Activated T-cell treated with anti-CD3 and anti-CD28 coated beads for 48 hours (primary cell): ENCODE results near the gene EIF4B.

Experiments
- DNase-seq: peaks from one replicate; pipeline ENCODE4 v3.0.0-alpha.2; 2020; ENCODE audit warnings: low read depth

EIF4B gene

DNA sequence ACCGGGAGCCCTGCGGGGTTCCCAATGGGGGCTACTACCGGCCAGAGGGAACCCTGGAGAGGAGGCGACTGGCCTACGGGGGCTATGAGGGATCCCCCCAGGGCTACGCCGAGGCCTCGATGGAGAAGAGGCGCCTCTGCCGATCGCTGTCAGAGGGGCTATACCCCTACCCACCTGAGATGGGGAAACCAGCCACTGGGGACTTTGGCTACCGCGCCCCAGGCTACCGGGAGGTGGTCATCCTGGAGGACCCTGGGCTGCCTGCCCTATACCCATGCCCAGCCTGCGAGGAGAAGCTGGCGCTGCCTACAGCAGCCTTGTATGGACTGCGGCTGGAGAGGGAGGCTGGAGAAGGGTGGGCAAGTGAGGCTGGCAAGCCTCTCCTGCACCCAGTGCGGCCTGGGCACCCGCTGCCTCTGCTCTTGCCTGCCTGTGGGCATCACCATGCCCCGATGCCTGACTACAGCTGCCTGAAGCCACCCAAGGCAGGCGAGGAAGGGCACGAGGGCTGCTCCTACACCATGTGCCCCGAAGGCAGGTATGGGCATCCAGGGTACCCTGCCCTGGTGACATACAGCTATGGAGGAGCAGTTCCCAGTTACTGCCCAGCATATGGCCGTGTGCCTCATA lies 53.3 kb downstream of the EIF4B start:
- DNase-seq, result no peak

DNA sequence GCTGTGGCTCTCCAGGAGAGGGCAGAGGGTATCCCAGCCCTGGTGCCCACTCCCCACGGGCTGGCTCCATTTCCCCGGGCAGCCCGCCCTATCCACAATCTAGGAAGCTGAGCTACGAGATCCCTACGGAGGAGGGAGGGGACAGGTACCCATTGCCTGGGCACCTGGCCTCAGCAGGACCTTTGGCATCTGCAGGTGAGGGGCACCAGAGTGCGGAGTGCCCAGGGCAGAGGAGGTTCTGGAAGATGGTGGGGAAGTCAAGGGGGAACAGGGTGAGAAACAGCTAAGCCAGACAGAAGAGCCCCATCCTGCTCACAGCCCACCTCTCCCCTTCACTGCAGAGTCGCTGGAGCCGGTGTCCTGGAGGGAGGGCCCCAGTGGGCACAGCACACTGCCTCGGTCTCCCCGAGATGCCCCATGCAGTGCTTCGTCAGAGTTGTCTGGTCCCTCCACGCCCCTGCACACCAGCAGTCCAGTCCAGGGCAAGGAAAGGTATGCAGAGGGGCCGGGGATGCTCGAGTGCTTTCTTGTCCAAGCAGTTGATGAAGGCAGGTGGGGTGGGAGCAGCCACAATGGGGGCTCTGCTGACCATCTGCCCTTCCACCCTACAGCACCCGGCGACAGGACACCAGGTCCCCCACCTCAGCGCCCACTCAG lies 53.9 kb downstream of the EIF4B start:
- no peak for DNase-seq

DNA sequence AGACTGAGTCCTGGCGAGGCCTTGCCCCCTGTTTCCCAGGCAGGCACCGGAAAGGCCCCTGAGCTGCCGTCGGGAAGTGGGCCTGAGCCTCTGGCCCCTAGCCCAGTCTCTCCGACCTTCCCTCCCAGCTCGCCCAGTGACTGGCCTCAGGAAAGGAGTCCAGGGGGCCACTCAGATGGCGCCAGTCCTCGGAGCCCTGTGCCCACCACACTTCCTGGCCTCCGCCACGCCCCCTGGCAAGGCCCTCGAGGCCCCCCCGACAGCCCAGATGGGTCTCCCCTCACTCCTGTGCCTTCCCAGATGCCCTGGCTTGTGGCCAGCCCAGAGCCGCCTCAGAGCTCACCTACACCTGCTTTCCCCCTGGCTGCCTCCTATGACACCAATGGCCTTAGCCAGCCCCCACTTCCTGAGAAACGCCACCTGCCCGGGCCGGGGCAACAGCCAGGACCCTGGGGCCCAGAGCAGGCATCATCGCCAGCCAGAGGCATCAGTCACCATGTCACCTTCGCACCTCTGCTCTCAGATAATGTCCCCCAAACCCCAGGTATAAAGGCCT lies 54.5 kb downstream of the EIF4B start:
- DNase-seq, result no peak

DNA sequence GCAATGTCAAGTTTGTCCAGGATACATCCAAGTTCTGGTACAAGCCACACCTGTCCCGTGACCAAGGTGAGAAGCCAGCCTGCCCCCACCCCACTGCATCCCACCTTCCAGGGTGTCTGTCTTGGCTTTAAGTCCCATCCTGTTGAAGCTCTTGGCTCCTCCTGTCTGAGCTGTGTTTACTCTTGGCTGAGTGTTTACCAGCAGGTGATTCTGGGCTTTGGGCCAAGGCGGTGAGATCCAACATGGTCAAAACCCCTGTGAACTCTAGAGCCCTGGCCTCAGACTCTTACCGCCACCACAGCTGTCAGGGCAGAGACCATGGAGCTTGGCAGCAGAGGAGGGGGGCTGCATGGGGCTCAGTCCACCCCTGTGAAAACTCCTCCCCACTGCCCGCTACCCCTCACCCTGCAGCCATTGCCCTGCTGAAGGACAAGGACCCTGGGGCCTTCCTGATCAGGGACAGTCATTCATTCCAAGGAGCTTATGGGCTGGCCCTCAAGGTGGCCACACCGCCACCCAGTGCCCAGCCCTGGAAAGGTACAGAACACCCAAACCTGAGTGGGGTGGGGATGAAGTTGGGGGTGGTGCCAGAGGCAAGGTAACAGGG lies 55.3 kb downstream of the EIF4B start:
- no peak for DNase-seq

DNA sequence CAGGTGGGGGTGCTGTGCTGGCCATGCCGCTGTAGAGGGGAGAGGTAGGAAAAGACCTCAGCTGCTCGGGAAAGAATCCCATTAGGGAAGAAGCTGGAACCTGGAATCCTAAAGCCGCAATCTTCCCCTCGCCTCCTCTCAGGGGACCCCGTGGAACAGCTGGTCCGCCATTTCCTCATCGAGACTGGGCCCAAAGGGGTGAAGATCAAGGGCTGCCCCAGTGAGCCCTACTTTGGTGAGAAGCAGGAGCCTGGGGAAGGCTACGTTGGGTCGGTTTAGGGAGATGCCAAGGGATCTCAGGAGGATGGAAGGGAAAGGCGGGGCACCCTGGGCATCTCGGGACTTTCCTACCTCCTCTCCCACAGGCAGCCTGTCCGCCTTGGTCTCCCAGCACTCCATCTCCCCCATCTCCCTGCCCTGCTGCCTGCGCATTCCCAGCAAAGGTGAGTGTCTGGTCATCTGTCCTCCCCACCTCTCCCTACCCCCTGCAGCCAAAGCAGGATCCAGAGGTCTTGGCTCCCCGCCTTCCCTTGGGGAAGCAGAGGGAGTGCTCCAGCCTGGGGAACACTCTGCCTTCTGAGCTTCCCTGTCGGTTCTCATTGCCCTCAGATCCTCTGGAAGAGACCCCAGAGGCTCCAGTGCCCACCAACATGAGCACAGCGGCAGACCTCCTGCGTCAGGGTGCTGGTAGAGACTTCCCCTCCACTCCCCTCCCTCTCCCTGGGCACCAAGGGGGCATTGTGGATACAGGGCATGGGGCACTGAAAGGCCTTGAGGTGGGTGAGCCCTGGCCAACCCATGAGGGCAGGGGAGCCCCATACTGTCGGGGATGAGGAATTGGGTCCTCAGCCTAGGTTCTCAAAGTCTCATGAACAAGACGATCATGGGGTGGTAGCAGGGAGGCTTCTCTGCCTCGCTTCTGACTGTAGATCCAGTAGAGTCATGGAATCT lies 56.0 kb downstream of the EIF4B start:
- DNase-seq, result no peak

DNA sequence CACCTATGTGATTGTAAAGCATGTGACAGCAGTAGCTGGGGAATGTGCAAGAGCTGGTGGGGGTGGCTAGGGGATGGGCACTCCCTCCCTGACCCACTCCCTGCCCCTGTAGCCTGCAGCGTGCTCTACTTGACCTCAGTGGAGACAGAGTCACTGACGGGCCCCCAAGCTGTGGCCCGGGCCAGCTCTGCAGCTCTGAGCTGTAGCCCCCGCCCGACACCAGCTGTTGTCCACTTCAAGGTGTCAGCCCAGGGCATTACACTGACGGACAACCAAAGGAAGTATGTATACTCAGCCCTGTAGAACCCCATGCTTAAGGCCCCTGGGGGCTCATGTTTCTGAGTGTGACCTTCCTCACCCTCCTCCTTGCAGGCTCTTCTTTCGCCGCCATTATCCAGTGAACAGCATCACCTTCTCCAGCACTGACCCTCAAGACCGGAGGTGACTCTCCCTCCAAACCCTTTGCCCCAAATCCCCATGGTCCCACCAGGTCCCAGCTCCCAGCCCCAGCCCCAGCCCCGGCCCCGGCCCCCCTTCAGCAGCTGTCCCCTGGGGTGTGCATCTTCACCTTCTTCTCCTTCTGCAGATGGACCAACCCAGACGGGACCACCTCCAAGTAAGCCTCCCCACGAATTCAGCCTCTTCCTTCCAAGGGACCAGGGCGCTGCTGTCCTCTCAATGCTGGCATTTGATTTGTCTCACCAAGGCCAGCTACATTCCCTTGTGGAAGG lies 56.9 kb downstream of the EIF4B start:
- no peak for DNase-seq

DNA sequence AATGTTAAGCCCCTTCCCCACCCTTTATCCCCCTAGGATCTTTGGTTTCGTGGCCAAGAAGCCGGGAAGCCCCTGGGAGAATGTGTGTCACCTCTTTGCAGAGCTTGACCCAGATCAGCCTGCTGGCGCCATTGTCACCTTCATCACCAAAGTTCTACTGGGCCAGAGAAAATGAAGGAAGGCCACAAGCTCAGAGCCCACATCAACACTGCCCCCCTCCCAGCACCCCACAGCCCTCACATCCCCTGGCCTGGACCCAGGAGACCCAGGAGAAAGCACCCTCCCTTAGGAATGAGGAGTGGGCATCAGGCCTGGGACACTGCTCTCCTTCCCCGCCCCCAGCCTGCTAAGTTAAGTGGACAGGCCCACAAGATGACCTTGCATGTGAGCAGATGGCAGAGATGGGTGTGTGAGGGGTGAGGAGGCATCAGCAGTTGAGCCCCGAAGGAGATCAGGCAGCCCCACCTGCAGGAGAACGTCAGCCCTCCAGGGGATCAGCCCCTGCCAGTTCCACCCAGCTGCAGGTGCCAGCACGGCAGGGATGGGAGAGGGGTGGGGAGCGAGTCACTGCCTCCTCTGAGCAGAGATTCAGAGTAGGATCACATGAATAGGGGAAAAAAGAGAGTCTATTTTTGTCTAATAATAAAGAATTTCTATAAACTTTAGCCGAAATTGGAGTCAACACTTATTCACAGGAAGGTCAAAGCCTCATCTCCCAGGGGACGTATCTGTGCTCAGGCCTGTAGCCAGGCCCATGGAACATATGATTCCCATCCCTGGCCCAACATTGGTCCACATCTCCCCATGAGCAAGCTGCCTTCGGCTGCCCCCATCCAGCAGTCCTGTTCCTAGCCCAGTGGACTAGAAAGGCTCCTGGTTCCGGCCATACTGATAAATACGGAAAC lies 57.7 kb downstream of the EIF4B start:
- no peak for DNase-seq

DNA sequence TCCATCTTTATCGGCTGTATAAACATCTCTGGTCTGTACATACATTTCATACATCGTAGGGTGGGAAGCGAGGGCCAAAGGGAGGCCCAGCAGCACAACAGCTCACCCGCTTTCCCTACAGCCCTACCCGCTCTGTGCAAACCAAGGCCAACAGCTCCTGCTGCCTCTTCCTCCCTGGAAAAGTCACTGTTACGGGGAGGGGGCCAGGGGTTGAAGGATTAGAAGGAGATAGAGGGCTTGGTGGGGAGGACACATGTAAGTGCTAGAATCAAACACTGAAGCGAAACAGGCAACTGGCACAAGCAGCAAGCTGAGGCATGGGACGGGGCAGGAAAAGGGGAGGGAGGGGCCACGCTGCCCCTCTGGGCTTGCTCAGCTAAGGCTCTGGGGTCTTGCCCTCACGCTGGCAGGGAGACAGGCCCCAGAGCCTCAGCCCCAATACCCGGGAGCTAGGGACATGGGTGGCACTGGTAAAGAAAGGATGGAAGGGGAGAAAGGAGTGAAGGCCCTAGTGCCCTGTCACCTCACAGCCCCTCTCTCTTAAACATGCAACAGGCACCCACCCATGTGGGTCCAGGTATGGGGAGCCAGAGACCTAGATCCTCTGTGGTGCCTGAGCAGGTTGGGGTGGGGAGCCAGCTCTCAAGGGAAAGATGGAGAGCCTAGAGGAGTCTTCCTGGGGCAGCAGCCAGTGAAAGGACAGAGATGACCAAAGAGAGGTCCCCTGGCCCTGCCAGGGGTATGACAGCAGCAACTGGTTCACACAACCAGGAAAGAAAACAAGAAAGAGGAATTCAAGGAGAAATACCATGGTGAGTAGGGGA lies 58.6 kb downstream of the EIF4B start:
- no peak for DNase-seq

DNA sequence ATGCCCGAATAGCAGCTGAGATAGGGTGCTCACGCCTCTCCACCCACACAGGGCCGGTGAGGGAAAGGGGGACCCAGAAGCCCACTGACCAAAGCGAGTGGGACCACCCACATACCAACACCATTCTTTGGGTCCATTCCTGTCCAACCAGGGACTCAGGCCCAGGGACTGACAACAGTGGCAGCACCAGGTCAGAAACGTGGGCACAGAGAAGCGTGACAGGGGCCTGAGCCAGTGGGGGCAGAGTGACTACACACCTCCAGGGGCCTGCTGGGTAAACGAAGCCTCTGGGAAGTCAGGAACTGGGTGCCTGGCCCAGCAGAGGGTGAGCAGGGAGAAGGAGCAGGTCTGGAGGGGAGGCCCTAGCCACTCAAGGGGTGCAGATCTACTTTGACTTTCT lies 59.2 kb downstream of the EIF4B start:
- no peak for DNase-seq

DNA sequence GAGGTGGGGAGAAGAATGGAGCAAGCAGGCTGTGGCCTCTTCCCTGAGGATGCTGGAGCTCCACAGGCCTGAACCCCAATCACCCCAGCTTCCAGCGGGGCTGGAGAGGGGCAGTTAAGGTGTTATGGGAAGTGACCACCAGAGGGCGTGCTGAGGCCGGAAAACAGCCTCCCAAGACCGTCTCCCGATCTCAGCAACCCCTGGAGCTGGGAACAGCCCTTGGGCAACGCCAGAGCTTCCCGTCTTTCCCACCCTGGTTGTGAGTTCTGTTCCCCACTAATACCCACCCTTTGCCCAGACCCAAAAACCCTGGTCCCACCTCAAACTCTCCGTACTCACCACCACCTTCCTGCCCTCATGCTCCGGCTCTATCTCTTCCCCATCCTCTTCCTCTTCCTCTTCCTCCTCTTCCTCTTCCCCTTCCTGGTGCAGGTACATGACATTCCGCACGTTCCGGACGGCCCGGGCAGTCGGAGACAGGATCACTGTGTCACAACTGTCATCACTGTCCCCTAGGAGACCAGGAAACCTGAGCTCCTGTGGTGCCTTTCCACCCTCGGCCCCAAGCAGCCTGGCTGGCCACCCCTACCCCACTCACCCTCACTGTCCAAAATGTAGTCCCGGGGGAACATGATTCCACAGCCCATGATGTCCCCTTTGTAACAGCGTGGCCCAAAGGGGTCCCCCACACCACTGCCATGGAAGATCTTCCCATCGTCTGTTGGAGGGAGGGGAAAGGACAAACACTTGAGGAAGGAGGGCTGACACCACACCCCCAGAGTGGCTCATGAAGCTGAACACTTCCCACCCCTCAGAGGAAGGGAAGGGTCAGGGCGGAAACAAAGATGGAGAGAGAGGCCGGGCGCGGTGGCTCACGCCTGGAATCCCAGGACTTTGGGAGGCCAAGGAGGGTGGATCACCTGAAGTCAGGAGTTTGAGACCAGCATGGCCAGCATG lies 60.0 kb downstream of the EIF4B start:
- DNase-seq, result peak; percentile 54

DNA sequence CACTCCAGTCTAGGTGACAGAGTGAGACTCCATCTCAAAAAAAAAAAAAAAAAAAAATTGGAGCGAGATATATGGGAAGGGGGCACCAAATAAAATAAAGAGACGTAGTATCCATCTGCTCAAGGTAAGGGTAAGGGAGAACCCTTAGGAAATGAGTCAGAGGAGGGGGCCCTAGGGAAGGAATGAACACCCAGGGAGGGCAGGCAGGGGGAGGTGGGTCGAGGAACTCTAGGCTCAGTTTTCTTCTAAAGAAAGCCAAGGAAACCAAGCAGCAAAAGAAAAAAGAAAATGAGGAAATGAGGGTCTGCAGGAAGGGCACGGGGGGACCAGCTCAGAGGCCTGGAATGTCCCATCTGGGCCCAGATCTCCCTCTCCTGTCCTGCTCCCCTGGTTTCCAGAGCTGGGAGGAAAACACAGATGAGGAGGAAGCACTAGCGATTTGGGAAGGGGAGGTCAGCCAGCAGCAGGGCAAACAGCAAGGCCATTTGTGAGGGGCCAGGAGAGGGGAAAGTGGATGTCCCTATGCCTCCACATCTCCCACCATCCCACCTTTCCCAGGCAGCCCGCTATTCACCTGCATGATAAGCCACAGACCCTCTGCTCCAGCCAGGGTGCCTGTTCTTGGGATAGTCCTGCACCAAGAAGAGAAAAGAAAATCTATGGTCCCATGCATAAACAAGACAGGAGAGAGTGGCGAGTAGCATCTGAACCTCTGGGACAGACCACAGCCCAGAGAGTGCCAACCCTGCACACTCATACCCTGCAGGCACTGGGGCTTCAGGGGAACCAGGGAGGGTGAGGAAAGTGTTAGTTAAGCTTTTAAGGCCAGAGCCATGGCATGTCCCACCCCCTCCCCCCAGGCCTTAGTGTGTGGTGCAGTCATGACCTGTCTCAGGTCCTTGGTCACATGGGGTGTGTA lies 61.1 kb downstream of the EIF4B start:
- DNase-seq, result no peak

DNA sequence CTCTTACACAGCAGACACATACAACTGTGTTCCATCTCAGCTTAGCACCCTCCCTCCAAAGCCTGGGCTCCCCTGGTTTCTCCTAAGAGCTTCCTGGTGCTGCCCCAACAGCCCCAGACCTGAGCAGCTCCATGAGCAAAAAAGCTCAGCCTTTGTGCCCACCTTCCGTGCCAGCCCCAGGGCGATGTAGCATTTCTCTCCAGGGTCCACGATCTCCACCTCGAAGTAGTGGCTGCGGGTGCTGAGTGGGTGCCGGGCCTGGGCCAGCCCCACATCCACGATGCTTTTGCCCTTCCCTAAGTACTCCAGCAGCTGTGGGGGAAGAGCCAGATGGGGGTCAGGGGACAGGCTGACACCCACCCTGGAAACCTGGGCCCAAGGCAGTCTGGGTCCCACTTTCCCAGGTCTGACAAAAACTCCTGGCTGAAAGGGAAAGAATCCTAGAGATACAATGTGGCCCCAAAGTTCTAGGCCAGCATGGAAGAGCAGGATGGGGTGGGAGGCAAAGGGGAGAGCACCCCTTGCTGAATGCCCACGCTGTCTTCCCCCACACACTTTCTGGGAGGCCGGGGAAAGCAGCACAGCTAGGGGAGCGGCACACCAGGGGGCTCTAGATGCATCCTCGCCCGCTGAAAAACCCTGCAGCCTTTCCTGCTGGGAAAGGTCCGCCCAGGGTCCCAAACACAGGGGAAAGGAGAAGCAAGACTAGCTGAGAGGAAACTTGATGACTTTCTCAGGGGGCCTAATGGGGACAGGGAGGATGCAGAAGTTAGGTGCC lies 61.9 kb downstream of the EIF4B start:
- DNase-seq, result no peak

DNA sequence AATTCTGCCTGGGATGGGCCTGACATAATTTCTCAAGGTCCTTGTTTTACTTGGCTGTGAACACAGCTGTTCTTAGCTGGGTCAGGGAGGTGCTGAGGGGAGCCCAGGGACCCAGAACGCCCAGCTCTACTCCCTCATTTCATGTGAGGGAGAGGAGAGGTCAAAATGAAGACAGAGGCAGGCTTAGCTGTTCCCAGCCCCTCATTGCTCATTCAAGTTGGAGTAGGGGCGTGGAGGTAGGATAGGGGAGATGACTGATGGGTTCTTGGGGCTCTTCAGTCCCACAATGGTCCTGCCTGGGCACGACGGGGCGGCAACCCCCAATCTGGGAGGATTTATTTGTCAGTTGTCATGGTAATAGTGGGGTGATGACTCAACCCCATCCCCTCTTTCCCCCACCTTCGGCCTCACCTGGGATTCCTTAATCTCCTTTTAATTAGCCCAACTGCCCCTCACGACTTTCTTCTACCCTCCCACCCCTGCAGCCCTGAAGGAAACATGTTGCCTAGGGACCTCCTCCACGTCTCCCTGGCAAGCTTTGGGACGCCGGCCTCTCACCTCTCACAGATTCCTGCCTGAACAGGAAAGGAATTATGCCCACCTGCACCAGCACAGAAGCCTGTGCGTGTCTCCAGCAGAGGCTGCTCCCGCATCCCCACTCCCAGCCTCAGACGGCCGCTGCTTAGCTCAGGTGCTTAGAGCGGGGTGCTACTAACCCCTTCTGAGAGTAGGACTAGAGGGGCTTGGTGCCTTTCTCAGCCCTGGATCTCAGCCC lies 62.7 kb downstream of the EIF4B start:
- no peak for DNase-seq

DNA sequence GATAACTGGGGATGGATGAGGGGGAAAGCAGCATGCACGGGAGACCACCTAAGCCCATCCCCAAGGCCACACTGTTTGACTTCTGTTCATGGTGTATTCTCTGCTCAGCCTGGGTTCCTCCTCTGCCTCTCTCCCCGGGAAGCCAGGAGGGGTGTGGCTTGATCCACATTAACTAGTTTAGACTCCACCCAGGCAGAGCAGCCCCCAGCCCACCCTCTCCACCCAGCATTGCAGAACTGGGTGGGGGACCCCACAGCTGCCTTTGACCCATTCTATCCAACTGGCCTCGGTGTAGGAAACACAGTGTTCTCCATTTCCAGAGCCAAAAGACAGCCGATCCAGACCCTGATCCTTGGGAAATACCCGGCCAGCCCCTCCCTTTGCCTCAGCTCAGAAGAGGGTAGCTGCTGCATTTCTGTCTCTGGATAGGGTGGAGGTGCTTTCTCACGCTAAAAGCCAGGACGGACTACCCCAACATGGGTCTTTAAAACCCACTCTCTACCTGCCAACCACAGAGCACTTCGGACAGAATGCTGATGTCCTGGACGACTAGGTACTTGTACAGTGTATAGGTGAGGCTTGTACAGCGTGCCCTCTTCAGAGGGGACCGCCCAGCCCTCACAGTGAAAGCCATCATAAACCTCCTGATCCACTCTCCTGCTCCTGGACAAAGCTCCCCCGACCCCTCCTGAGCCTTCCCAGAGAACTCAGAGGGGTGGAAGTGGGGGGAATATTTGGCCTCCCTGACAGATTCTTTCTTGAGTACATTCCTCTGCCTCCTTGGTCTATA lies 63.6 kb downstream of the EIF4B start:
- no peak for DNase-seq
